GM23338 (cell line): ENCODE data around the gene SYNDIG1. TPM values are rescaled to one million over a fixed set of nuclear protein-coding genes. Genes with fewer than 3 reads are reported as not detected.

ENCODE experiments used
- ATAC-seq: fragments of 200-7000 bp; cut with Tn5 transposase; 3 replicates; pipeline ENCODE4 v1.9.1; 2020
- DNase-seq: peaks from one replicate; pipeline ENCODE4 v3.0.0-alpha.2; 2015; ENCODE audit warnings: low spot score
- H2AFZ ChIP-seq: fragments of 200-600 bp; sonication (generic); 2 replicates; pipeline ENCODE4 v1.8.0; 2016; ENCODE audit warnings: antibody characterized with exemption, mild to moderate bottlenecking, moderate library complexity
- H3F3A ChIP-seq: fragments of 200-600 bp; sonication (generic); replicated peaks from 2 replicates; pipeline ENCODE4 v1.8.0; 2017; ENCODE audit warnings: antibody characterized with exemption, mixed run types, low read depth
- H3K27ac ChIP-seq: fragments of 200-600 bp; sonication (generic); 2 replicates; pipeline ENCODE4 v1.6.1; 2016; ENCODE audit warnings: low read depth
- H3K27me3 ChIP-seq: fragments of 200-600 bp; sonication (generic); 2 replicates; pipeline ENCODE4 v1.8.0; 2016; ENCODE audit warnings: mild to moderate bottlenecking, mixed run types, moderate library complexity; ENCODE audit not compliant: insufficient read depth
- H3K36me3 ChIP-seq: fragments of 200-600 bp; sonication (generic); 2 replicates; pipeline ENCODE4 v1.8.0; 2016; ENCODE audit warnings: mild to moderate bottlenecking; ENCODE audit not compliant: insufficient read depth
- H3K4me1 ChIP-seq: fragments of 200-600 bp; sonication (generic); 2 replicates; pipeline ENCODE4 v1.8.0; 2016; ENCODE audit warnings: mild to moderate bottlenecking, moderate library complexity; ENCODE audit not compliant: insufficient read depth
- H3K4me2 ChIP-seq: fragments of 200-600 bp; sonication (generic); 2 replicates; pipeline ENCODE4 v1.7.1; 2017; ENCODE audit warnings: mixed run types
- H3K4me3 ChIP-seq: fragments of 200-600 bp; sonication (generic); 2 replicates; pipeline ENCODE4 v1.6.1; 2016; ENCODE audit warnings: mixed run types
- H3K79me2 ChIP-seq: fragments of 200-600 bp; sonication (generic); replicated peaks from 2 replicates; pipeline ENCODE4 v1.8.0; 2017; ENCODE audit warnings: mild to moderate bottlenecking; ENCODE audit not compliant: insufficient read depth
- H3K9me2 ChIP-seq: fragments of 200-600 bp; sonication (generic); 2 replicates; pipeline ENCODE4 v1.8.0; 2017; ENCODE audit not compliant: insufficient read depth
- H4K20me1 ChIP-seq: fragments of 200-600 bp; sonication (generic); replicated peaks from 2 replicates; pipeline ENCODE4 v1.8.0; 2017; ENCODE audit warnings: mild to moderate bottlenecking; ENCODE audit not compliant: insufficient read depth
- H3K27ac Mint-ChIP-seq: 2 replicates; pipeline ENCODE4 v1.8.0; 2020; ENCODE audit warnings: inconsistent platforms, mild to moderate bottlenecking, moderate library complexity, mixed read lengths
- H3K27me3 Mint-ChIP-seq: 3 replicates; pipeline ENCODE4 v1.8.0; 2022; ENCODE audit warnings: low read depth, mild to moderate bottlenecking, moderate library complexity, mixed read lengths, inconsistent platforms; ENCODE audit not compliant: insufficient read depth, poor library complexity
- H3K36me3 Mint-ChIP-seq: 3 replicates; pipeline ENCODE4 v1.8.0; 2021; ENCODE audit warnings: low read depth, mild to moderate bottlenecking, inconsistent platforms, moderate library complexity, mixed read lengths
- H3K4me1 Mint-ChIP-seq: 3 replicates; pipeline ENCODE4 v1.8.0; 2020; ENCODE audit warnings: mild to moderate bottlenecking, inconsistent platforms, mixed read lengths
- H3K4me3 Mint-ChIP-seq: 3 replicates; pipeline ENCODE4 v1.8.0; 2021; ENCODE audit warnings: moderate library complexity, mild to moderate bottlenecking, inconsistent platforms, mixed read lengths
- H3K9me3 Mint-ChIP-seq: 3 replicates; pipeline ENCODE4 v1.8.0; 2020; ENCODE audit warnings: moderate library complexity, mild to moderate bottlenecking, inconsistent platforms, mixed read lengths
- CREB1 ChIP-seq: fragments of 250-450 bp; sonication (Bioruptor Pico); IDR thresholded peaks from 2 replicates; pipeline ENCODE4 v1.5.0; 2020; ENCODE audit warnings: low read depth, mild to moderate bottlenecking, moderate library complexity
- EZH2 ChIP-seq: fragments of 200-600 bp; sonication (generic); IDR thresholded peaks from one replicate; pipeline ENCODE4 v1.8.0; 2017; ENCODE audit warnings: antibody characterized with exemption, mild to moderate bottlenecking, low read depth; ENCODE audit not compliant: unreplicated experiment
- EZH2phosphoT487 ChIP-seq: fragments of 200-600 bp; sonication (generic); IDR thresholded peaks from one replicate; pipeline ENCODE4 v1.8.1; 2018; ENCODE audit warnings: antibody characterized with exemption; ENCODE audit not compliant: unreplicated experiment
- JUNB ChIP-seq: IDR thresholded peaks from one replicate; pipeline ENCODE4 v1.6.1; 2016; ENCODE audit warnings: antibody characterized with exemption; ENCODE audit not compliant: unreplicated experiment
- NANOG ChIP-seq: IDR thresholded peaks from 2 replicates; pipeline ENCODE4 v1.6.1; 2016; ENCODE audit warnings: antibody characterized with exemption, borderline replicate concordance
- POLR2AphosphoS5 ChIP-seq: IDR thresholded peaks from 2 replicates; pipeline ENCODE4 v1.6.1; 2016; ENCODE audit warnings: antibody characterized with exemption, low read depth
- STAT1 ChIP-seq: IDR thresholded peaks from one replicate; pipeline ENCODE4 v1.6.1; 2016; ENCODE audit warnings: antibody characterized with exemption; ENCODE audit not compliant: unreplicated experiment
- ZNF114 ChIP-seq: fragments of 250-450 bp; sonication (Bioruptor Pico); IDR thresholded peaks from 2 replicates; pipeline ENCODE4 v1.5.0; 2020; ENCODE audit warnings: mild to moderate bottlenecking, moderate library complexity
- ZNF331 ChIP-seq: fragments of 250-450 bp; sonication (Bioruptor Pico); IDR thresholded peaks from 2 replicates; pipeline ENCODE4 v1.5.0; 2020; ENCODE audit warnings: low read depth, mild to moderate bottlenecking, moderate library complexity
- polyA plus RNA-seq: library from polyadenylated mRNA; unstranded; fragments of >200 nt; fragmentation: Nextera tagmentation; extraction: Ambion mirVana; gene quantifications from 2 replicates; pipeline ENCODE4 v1.2.1, GENCODE V29; 2016
- total RNA-seq: library from RNA; depleted of rRNA; stranded (reverse); fragments of >200 nt; shearing (Covaris generic); gene quantifications from 2 replicates; pipeline ENCODE4 v1.2.3, GENCODE V29; 2014
- TF ChIP-seq, protein P1 (sequence below): IDR thresholded peaks from 2 replicates; pipeline ENCODE4 v1.6.1; 2016; ENCODE audit warnings: antibody characterized with exemption
- TF ChIP-seq, protein P2 (sequence below): IDR thresholded peaks from one replicate; pipeline ENCODE4 v1.6.1; 2018; ENCODE audit warnings: antibody characterized with exemption; ENCODE audit not compliant: unreplicated experiment
- TF ChIP-seq, protein P3 (sequence below), 2 experiments: fragments of 200-600 bp in 1 of 2; sonication (generic) in 1 of 2; conservative IDR thresholded peaks; 2 replicates each; pipeline versions ENCODE4 v1.5.1 to v1.6.1; 2016 to 2017; ENCODE audit warnings: antibody characterized with exemption in 2 of 2, low read depth in 2 of 2, mild to moderate bottlenecking in 2 of 2, moderate library complexity in 1 of 2
- TF ChIP-seq, protein P4 (sequence below): fragments of 250-450 bp; sonication (Bioruptor Pico); IDR thresholded peaks from 2 replicates; pipeline ENCODE4 v1.5.0; 2020; ENCODE audit warnings: mild to moderate bottlenecking, moderate library complexity

The SYNDIG1 gene
- total and polyA plus RNA-seq, 2 experiments from 2014 or later: 2.8 to 4.8 TPM

DNA sequence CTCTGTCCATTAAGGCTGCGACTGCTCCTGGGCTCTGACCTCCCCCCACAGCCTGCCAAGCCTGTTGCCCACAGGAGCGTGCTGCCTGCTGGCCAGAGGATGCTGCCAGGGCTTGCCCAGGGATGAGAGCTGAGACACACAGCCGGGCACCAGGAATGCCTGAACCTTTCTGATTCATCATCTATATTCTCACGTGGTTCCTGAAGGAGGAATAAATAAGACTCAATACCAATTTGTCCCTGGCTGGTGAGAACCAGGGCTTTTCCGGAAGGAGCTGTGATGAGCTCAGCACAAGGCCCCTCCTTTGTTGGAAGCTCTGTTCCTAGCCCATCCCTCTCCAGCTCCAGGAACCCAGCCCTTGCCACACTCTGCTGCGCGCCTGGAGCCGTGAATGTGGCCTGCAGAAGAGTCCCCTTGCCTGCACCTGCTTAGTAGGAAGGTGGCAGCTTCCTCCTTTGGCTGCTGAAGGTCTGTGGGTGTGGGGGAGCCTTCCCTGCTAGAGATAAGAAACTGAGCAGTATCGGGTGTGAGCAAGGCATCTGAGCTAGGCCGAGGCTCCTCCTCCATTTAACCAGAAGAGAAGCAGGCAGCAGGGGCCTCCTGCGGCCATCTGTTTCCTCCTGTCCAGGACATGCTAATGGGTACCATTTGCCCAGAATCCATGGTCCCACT lies 37.9 kb downstream of the SYNDIG1 start:
- Histone ChIP-seq H3F3A (no peaks in the 10 kb centered on the region), H2AFZ (no peak overlapping the region), H3K4me1 (no peaks in the 10 kb centered on the region), H3K27me3 (no peaks in the 10 kb centered on the region), H3K4me3 (no peak overlapping the region), H3K9me2 (no peaks in the 10 kb centered on the region), H3K79me2 (no peaks in the 10 kb centered on the region), H3K36me3 (no peaks in the 10 kb centered on the region), H3K27ac (no peak overlapping the region), H4K20me1 (no peaks in the 10 kb centered on the region), H3K4me2 (no peak overlapping the region)
- Mint-ChIP-seq H3K27ac (no peak overlapping the region), H3K36me3 (peaks cover 19% of the 10 kb centered on the region), H3K27me3 (peaks cover 10% of the 10 kb centered on the region), H3K4me3 (no peak overlapping the region), H3K4me1 (peaks cover 6% of the 10 kb centered on the region), H3K9me3 (peaks cover 16% of the 10 kb centered on the region; the same call in 2 of the 3 replicates)
- TF ChIP-seq NANOG (no peak), EZH2phosphoT487 (no peak), JUNB (no peak), EZH2 (no peak), POLR2AphosphoS5 (no peak), ZNF331 (CRISPR knock-in tag) (no peak), STAT1 (no peak), ZNF114 (CRISPR knock-in tag) (no peak), CREB1 (CRISPR knock-in tag) (no peak)
- TF ChIP-seq, protein P1, sequence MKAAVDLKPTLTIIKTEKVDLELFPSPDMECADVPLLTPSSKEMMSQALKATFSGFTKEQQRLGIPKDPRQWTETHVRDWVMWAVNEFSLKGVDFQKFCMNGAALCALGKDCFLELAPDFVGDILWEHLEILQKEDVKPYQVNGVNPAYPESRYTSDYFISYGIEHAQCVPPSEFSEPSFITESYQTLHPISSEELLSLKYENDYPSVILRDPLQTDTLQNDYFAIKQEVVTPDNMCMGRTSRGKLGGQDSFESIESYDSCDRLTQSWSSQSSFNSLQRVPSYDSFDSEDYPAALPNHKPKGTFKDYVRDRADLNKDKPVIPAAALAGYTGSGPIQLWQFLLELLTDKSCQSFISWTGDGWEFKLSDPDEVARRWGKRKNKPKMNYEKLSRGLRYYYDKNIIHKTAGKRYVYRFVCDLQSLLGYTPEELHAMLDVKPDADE: no peak
- TF ChIP-seq, protein P2, sequence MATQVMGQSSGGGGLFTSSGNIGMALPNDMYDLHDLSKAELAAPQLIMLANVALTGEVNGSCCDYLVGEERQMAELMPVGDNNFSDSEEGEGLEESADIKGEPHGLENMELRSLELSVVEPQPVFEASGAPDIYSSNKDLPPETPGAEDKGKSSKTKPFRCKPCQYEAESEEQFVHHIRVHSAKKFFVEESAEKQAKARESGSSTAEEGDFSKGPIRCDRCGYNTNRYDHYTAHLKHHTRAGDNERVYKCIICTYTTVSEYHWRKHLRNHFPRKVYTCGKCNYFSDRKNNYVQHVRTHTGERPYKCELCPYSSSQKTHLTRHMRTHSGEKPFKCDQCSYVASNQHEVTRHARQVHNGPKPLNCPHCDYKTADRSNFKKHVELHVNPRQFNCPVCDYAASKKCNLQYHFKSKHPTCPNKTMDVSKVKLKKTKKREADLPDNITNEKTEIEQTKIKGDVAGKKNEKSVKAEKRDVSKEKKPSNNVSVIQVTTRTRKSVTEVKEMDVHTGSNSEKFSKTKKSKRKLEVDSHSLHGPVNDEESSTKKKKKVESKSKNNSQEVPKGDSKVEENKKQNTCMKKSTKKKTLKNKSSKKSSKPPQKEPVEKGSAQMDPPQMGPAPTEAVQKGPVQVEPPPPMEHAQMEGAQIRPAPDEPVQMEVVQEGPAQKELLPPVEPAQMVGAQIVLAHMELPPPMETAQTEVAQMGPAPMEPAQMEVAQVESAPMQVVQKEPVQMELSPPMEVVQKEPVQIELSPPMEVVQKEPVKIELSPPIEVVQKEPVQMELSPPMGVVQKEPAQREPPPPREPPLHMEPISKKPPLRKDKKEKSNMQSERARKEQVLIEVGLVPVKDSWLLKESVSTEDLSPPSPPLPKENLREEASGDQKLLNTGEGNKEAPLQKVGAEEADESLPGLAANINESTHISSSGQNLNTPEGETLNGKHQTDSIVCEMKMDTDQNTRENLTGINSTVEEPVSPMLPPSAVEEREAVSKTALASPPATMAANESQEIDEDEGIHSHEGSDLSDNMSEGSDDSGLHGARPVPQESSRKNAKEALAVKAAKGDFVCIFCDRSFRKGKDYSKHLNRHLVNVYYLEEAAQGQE: no peak
- TF ChIP-seq, protein P3, sequence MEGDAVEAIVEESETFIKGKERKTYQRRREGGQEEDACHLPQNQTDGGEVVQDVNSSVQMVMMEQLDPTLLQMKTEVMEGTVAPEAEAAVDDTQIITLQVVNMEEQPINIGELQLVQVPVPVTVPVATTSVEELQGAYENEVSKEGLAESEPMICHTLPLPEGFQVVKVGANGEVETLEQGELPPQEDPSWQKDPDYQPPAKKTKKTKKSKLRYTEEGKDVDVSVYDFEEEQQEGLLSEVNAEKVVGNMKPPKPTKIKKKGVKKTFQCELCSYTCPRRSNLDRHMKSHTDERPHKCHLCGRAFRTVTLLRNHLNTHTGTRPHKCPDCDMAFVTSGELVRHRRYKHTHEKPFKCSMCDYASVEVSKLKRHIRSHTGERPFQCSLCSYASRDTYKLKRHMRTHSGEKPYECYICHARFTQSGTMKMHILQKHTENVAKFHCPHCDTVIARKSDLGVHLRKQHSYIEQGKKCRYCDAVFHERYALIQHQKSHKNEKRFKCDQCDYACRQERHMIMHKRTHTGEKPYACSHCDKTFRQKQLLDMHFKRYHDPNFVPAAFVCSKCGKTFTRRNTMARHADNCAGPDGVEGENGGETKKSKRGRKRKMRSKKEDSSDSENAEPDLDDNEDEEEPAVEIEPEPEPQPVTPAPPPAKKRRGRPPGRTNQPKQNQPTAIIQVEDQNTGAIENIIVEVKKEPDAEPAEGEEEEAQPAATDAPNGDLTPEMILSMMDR (conservative IDR thresholded peaks at IDR 0.05; ENCODE audit: low read depth in 2 of 2): no peak
- TF ChIP-seq, protein P4, sequence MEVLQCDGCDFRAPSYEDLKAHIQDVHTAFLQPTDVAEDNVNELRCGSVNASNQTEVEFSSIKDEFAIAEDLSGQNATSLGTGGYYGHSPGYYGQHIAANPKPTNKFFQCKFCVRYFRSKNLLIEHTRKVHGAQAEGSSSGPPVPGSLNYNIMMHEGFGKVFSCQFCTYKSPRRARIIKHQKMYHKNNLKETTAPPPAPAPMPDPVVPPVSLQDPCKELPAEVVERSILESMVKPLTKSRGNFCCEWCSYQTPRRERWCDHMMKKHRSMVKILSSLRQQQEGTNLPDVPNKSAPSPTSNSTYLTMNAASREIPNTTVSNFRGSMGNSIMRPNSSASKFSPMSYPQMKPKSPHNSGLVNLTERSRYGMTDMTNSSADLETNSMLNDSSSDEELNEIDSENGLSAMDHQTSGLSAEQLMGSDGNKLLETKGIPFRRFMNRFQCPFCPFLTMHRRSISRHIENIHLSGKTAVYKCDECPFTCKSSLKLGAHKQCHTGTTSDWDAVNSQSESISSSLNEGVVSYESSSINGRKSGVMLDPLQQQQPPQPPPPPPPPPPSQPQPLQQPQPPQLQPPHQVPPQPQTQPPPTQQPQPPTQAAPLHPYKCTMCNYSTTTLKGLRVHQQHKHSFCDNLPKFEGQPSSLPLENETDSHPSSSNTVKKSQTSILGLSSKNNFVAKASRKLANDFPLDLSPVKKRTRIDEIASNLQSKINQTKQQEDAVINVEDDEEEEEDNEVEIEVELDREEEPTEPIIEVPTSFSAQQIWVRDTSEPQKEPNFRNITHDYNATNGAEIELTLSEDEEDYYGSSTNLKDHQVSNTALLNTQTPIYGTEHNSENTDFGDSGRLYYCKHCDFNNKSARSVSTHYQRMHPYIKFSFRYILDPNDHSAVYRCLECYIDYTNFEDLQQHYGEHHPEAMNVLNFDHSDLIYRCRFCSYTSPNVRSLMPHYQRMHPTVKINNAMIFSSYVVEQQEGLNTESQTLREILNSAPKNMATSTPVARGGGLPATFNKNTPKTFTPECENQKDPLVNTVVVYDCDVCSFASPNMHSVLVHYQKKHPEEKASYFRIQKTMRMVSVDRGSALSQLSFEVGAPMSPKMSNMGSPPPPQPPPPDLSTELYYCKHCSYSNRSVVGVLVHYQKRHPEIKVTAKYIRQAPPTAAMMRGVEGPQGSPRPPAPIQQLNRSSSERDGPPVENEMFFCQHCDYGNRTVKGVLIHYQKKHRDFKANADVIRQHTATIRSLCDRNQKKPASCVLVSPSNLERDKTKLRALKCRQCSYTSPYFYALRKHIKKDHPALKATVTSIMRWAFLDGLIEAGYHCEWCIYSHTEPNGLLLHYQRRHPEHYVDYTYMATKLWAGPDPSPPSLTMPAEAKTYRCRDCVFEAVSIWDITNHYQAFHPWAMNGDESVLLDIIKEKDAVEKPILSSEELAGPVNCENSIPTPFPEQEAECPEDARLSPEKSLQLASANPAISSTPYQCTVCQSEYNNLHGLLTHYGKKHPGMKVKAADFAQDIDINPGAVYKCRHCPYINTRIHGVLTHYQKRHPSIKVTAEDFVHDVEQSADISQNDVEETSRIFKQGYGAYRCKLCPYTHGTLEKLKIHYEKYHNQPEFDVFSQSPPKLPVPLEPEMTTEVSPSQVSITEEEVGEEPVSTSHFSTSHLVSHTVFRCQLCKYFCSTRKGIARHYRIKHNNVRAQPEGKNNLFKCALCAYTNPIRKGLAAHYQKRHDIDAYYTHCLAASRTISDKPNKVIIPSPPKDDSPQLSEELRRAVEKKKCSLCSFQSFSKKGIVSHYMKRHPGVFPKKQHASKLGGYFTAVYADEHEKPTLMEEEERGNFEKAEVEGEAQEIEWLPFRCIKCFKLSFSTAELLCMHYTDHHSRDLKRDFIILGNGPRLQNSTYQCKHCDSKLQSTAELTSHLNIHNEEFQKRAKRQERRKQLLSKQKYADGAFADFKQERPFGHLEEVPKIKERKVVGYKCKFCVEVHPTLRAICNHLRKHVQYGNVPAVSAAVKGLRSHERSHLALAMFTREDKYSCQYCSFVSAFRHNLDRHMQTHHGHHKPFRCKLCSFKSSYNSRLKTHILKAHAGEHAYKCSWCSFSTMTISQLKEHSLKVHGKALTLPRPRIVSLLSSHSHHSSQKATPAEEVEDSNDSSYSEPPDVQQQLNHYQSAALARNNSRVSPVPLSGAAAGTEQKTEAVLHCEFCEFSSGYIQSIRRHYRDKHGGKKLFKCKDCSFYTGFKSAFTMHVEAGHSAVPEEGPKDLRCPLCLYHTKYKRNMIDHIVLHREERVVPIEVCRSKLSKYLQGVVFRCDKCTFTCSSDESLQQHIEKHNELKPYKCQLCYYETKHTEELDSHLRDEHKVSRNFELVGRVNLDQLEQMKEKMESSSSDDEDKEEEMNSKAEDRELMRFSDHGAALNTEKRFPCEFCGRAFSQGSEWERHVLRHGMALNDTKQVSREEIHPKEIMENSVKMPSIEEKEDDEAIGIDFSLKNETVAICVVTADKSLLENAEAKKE (CRISPR knock-in tag): no peak
- no peak for DNase-seq
- no peak for ATAC-seq
